Thyroid gland (tissue), 4 donors: ENCODE data around the gene AANAT.

Experiments used
- POLR2A ChIP-seq, 2 donors: fragments of 450-650 bp; IDR thresholded peaks; one replicate each; pipeline ENCODE4 v1.6.1; 2017; ENCODE audit warnings: antibody characterized with exemption in 2 of 2, mild to moderate bottlenecking in 2 of 2, moderate library complexity in 1 of 2
- TF ChIP-seq, protein P1 (sequence below), 6 experiments: fragments of 200-600 bp in 3 of 6; fragments of 450-650 bp in 3 of 6; sonication (generic) in 3 of 6; IDR thresholded peaks; one replicate each; pipeline ENCODE4 v1.5.1; 2016 to 2019; ENCODE audit warnings: antibody characterized with exemption in 6 of 6, mild to moderate bottlenecking in 2 of 6, inconsistent platforms in 1 of 6, moderate library complexity in 1 of 6

DNA sequence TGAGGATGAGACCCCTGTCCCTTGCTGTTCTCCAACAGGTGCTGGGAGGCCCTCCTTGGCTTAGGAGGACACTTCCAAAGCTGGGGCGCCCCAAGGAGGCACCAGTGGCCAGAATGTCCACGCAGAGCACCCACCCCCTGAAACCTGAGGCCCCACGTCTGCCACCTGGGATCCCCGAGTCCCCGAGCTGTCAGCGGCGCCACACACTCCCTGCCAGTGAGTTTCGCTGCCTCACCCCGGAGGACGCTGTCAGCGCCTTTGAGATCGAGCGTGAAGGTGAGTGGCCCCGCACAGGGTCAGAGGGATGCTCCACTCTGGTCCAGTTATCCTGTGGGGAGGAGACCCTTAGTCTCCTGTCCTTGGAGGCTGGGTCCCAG is 1.2 kb downstream of the AANAT start:
- TF ChIP-seq, protein P1, sequence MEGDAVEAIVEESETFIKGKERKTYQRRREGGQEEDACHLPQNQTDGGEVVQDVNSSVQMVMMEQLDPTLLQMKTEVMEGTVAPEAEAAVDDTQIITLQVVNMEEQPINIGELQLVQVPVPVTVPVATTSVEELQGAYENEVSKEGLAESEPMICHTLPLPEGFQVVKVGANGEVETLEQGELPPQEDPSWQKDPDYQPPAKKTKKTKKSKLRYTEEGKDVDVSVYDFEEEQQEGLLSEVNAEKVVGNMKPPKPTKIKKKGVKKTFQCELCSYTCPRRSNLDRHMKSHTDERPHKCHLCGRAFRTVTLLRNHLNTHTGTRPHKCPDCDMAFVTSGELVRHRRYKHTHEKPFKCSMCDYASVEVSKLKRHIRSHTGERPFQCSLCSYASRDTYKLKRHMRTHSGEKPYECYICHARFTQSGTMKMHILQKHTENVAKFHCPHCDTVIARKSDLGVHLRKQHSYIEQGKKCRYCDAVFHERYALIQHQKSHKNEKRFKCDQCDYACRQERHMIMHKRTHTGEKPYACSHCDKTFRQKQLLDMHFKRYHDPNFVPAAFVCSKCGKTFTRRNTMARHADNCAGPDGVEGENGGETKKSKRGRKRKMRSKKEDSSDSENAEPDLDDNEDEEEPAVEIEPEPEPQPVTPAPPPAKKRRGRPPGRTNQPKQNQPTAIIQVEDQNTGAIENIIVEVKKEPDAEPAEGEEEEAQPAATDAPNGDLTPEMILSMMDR (IDR thresholded peaks at IDR 0.05): no peak
- TF ChIP-seq POLR2A (IDR thresholded peaks at IDR 0.05): no peak
